HG03520 (cell line): ENCODE data around the gene HNMT.

Experiments
- ATAC-seq: cut with Tn5 transposase; IDR thresholded peaks from one replicate; pipeline ENCODE4 v1.9.1; 2021; ENCODE audit warnings: mild to moderate bottlenecking, moderate library complexity; ENCODE audit not compliant: unreplicated experiment

HNMT gene

GRCh38 chr2:138009622-138010021 is 45.3 kb downstream of the HNMT start:
- ATAC-seq, result no peak

- no peak for ATAC-seq
These were observed 46.6 kb downstream of the HNMT start for GRCh38 chr2:138010890-138011289.

- ATAC-seq, result no peak
These were observed 47.8 kb downstream of the HNMT start for GRCh38 chr2:138012082-138012481.

GRCh38 chr2:138012968-138013367 is 48.7 kb downstream of the HNMT start:
- ATAC-seq, result no peak

GRCh38 chr2:138013639-138014038 is 49.4 kb downstream of the HNMT start:
- ATAC-seq, result no peak

GRCh38 chr2:138015494-138015893 is 51.2 kb downstream of the HNMT start:
- ATAC-seq, result no peak

- no peak for ATAC-seq
These were observed 52.2 kb downstream of the HNMT start for GRCh38 chr2:138016351-138017087.

- no peak for ATAC-seq
These were observed 53.6 kb downstream of the HNMT start for GRCh38 chr2:138017824-138018223.

- no peak for ATAC-seq
These were observed 54.8 kb downstream of the HNMT start for GRCh38 chr2:138018866-138019688.

- ATAC-seq, result no peak
These were observed 56.2 kb downstream of the HNMT start for GRCh38 chr2:138020432-138020831.

GRCh38 chr2:138021154-138021553 is 56.9 kb downstream of the HNMT start:
- no peak for ATAC-seq

GRCh38 chr2:138023298-138023697 is 59.0 kb downstream of the HNMT start:
- ATAC-seq, result no peak

- ATAC-seq, result no peak
These were observed 59.7 kb downstream of the HNMT start for GRCh38 chr2:138023976-138024375.

GRCh38 chr2:138026111-138027020 is 62.1 kb downstream of the HNMT start:
- ATAC-seq, result no peak

GRCh38 chr2:138028538-138028937 is 64.3 kb downstream of the HNMT start:
- peak; percentile 52 for ATAC-seq

GRCh38 chr2:138029276-138029675 is 65.0 kb downstream of the HNMT start:
- no peak for ATAC-seq

- ATAC-seq, result peak; percentile 58
These were observed 66.2 kb downstream of the HNMT start for GRCh38 chr2:138030459-138030858.

GRCh38 chr2:138032334-138032733 is 68.1 kb downstream of the HNMT start:
- no peak for ATAC-seq

GRCh38 chr2:138034536-138034935 is 70.3 kb downstream of the HNMT start:
- no peak for ATAC-seq

GRCh38 chr2:138035608-138036217 is 71.4 kb downstream of the HNMT start:
- no peak for ATAC-seq

GRCh38 chr2:138036522-138036921 is 72.2 kb downstream of the HNMT start:
- no peak for ATAC-seq
